Heart left ventricle (tissue), 13 donors: Measurements from ENCODE around the gene GPRC5B.

Source experiments
- CTCF ChIP-seq, 12 donors: fragments of 200-600 bp; sonication (generic) in 4 of 12; IDR thresholded peaks; one replicate each; pipeline versions ENCODE4 v1.5.0 to v1.8.0; 2018 to 2022; ENCODE audit warnings: antibody characterized with exemption in 12 of 12, mild to moderate bottlenecking in 5 of 12
- POLR2A ChIP-seq, 2 donors: fragments of 450-650 bp; IDR thresholded peaks; one replicate each; pipeline ENCODE4 v1.6.1; 2017; ENCODE audit warnings: antibody characterized with exemption in 2 of 2, mild to moderate bottlenecking in 2 of 2, moderate library complexity in 2 of 2
- donor health status: ischemic (EF 13 %, LVEDD 7.1; RV severe dilation, severe dysfunction).
- donor health status: DM: no; HTN: yes; CAD: no.
- donor health status: DM: no; HTN: no; CAD: no.
- donor health status: ischemic (EF 25% LVEDD 6.9; RV normal size, moderate dysfunction).
- donor health status: ischemic (EF 25% LVEDD 5.7; RV mildly dilated, moderate dysfunction).
- donor health status: ischemic (EF 35%, LVEDD 5.7; RV mildly dilated, moderate dysfunction).
- donor health status: nonischemic (EF 11% LVEDD 7.7; RV severe dilation, severe dysfunction).
- donor health status: DM: yes; HTN: yes; CAD: no.
- donor health status: PGD.
- donor health status: ischemic (EF 29% LVEDD 5.4; RV normal size, mild dysfunction).
- donor health status: nonischemic (EF 23%, LVEDD 6.1; RV moderate dilation, normal function).

GRCh38 chr16:19808061-19808641 is 76.5 kb downstream of the GPRC5B start:
- TF ChIP-seq CTCF (IDR thresholded peaks at IDR 0.05) (no peak), POLR2A (IDR thresholded peaks at IDR 0.05) (no peak)
